ENCODE data around the gene PPM1L.

DNA sequence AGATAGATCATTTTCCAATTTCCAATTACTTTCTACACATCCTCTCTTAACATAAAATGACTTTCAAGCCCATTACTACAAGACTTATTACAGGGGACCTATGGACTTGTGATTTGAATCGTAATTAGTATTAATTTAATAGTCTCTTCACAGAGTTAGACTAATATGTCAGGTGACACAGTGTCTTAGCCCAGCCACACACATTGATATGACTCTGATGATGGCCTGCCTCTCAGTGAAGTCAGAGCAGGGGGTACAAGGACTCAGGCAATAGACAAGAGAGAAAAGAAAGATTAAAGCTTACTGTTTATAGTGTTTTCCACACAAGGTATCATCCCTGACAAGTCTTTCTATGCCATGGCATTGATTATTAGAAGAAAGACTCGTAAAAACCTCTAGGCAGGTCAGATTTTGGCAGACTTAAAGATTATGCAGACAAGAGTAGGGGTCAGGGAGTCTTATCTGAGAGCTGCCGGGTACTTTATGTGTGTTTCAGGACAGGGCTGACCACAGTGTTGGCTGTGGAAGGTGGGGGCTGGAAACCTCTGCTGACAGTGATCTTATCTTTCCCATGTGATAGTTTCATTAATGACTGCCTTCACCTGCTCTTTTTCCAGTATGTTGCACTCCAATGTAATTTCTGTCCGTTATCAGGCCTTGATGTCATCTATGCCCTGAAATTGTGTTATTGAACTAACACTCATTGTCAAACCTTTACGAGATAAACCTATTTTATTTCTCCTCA, 299.0 kb downstream of the PPM1L start:
- TF ChIP-seq POLR2A (IDR thresholded peaks at IDR 0.05; ENCODE audit: low read depth, low read length) (no peak), TAF1 (IDR thresholded peaks at IDR 0.05; ENCODE audit: low read depth, low read length) (no peak), POLR2AphosphoS5 (IDR thresholded peaks at IDR 0.05; ENCODE audit: low read depth, low read length) (no peak), POU2F2 (IDR thresholded peaks at IDR 0.05; ENCODE audit: low read depth, low read length) (no peak)

Measured in GM12891 (cell line).